ENCODE data around the gene RNF113A.
"Not testable (repeated sequence)": the region's sequence is repeated elsewhere in the genome, so short reads cannot be mapped to it uniquely, and the experiment has no call there.

- TF ChIP-seq POLR2A (IDR thresholded peaks at IDR 0.05), result not testable (repeated sequence)
- TF ChIP-seq, protein P1, sequence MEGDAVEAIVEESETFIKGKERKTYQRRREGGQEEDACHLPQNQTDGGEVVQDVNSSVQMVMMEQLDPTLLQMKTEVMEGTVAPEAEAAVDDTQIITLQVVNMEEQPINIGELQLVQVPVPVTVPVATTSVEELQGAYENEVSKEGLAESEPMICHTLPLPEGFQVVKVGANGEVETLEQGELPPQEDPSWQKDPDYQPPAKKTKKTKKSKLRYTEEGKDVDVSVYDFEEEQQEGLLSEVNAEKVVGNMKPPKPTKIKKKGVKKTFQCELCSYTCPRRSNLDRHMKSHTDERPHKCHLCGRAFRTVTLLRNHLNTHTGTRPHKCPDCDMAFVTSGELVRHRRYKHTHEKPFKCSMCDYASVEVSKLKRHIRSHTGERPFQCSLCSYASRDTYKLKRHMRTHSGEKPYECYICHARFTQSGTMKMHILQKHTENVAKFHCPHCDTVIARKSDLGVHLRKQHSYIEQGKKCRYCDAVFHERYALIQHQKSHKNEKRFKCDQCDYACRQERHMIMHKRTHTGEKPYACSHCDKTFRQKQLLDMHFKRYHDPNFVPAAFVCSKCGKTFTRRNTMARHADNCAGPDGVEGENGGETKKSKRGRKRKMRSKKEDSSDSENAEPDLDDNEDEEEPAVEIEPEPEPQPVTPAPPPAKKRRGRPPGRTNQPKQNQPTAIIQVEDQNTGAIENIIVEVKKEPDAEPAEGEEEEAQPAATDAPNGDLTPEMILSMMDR (IDR thresholded peaks at IDR 0.05 in 4 of 5, conservative IDR thresholded peaks at IDR 0.05 in 1 of 5), result not testable (repeated sequence)
Observed at GRCh38 chrX:119821703-119822102, 49.8 kb downstream of the RNF113A start.

All from gastrocnemius medialis (tissue), 4 donors.